Glutamatergic neuron (in vitro differentiated cells): Measurements from ENCODE around the gene NOSTRIN. TPM values are rescaled to one million over a fixed set of nuclear protein-coding genes. Genes with fewer than 3 reads are reported as not detected.
A peak's percentile ranks its signal among the peaks of the same experiment; 100 is the strongest.

Experiments used
- DNase-seq: peaks from one replicate; pipeline ENCODE4 v3.0.0; 2022
- H3K27ac Mint-ChIP-seq: one replicate; pipeline ENCODE4 v1.8.0; 2020; ENCODE audit warnings: mild to moderate bottlenecking, mixed read lengths, inconsistent platforms; ENCODE audit not compliant: unreplicated experiment
- H3K27me3 Mint-ChIP-seq: one replicate; pipeline ENCODE4 v1.8.0; 2020; ENCODE audit warnings: mild to moderate bottlenecking, moderate library complexity, mixed read lengths, inconsistent platforms; ENCODE audit not compliant: unreplicated experiment
- H3K36me3 Mint-ChIP-seq: one replicate; pipeline ENCODE4 v1.8.0; 2020; ENCODE audit warnings: mild to moderate bottlenecking, mixed read lengths, inconsistent platforms; ENCODE audit not compliant: unreplicated experiment
- H3K4me1 Mint-ChIP-seq: one replicate; pipeline ENCODE4 v1.8.0; 2020; ENCODE audit warnings: mild to moderate bottlenecking, low read depth, mixed read lengths, inconsistent platforms; ENCODE audit not compliant: unreplicated experiment
- H3K4me3 Mint-ChIP-seq: one replicate; pipeline ENCODE4 v1.8.0; 2020; ENCODE audit warnings: mild to moderate bottlenecking, mixed read lengths, inconsistent platforms; ENCODE audit not compliant: unreplicated experiment
- H3K9me3 Mint-ChIP-seq: one replicate; pipeline ENCODE4 v1.8.0; 2020; ENCODE audit warnings: mild to moderate bottlenecking, moderate library complexity, mixed read lengths, inconsistent platforms; ENCODE audit not compliant: unreplicated experiment
- total RNA-seq: library from RNA; stranded (reverse); fragmentation: NEBNext Ultra II Directional; extraction: Animal tissue kit (Norgen Biotek cat#: 25700); gene quantifications from one replicate; pipeline ENCODE4 v1.2.1, GENCODE V29; 2021; ENCODE audit not compliant: unreplicated experiment
- TF ChIP-seq, protein P1 (sequence below): fragments of 200-600 bp; sonication (generic); IDR thresholded peaks from one replicate; pipeline ENCODE4 v1.5.0; 2021; ENCODE audit not compliant: partially characterized antibody, unreplicated experiment

The NOSTRIN gene
- total RNA-seq, 1 donor from 2014 or later: not detected

- no peaks in the 10 kb centered on the region for H3K36me3 Mint-ChIP-seq
- peaks cover 1% of the 10 kb centered on the region for H3K27me3 Mint-ChIP-seq
- H3K27ac Mint-ChIP-seq: no peak overlapping the region
- H3K4me3 Mint-ChIP-seq: no peak overlapping the region
- H3K9me3 Mint-ChIP-seq: no peaks in the 10 kb centered on the region
- no peak for DNase-seq
- TF ChIP-seq, protein P1, sequence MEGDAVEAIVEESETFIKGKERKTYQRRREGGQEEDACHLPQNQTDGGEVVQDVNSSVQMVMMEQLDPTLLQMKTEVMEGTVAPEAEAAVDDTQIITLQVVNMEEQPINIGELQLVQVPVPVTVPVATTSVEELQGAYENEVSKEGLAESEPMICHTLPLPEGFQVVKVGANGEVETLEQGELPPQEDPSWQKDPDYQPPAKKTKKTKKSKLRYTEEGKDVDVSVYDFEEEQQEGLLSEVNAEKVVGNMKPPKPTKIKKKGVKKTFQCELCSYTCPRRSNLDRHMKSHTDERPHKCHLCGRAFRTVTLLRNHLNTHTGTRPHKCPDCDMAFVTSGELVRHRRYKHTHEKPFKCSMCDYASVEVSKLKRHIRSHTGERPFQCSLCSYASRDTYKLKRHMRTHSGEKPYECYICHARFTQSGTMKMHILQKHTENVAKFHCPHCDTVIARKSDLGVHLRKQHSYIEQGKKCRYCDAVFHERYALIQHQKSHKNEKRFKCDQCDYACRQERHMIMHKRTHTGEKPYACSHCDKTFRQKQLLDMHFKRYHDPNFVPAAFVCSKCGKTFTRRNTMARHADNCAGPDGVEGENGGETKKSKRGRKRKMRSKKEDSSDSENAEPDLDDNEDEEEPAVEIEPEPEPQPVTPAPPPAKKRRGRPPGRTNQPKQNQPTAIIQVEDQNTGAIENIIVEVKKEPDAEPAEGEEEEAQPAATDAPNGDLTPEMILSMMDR: no peak
- peaks cover 2% of the 10 kb centered on the region for H3K4me1 Mint-ChIP-seq
Measured at GRCh38 chr2:168903888-168904287, 101.5 kb downstream of the NOSTRIN start.

DNA sequence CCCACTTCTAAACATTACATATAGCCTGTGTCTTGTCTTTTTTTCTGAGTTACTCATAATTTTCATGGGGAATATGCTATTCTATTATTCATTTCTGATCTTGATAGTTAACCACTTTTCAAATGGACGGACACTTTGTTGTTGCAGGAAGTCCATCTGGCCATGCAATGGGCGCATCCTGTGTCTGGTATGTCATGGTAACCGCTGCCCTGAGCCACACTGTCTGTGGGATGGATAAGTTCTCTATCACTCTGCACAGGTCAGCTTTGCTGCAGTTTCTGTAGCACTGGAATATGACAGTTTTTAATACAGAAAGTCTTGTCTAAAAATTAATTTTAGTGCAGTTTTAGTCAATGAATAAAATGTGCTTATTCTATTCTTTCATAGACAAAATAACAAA lies 101.9 kb downstream of the NOSTRIN start:
- DNase-seq: no peak
- H3K27ac Mint-ChIP-seq: no peak overlapping the region
- TF ChIP-seq, protein P1: no peak
- no peak overlapping the region for H3K4me3 Mint-ChIP-seq
- H3K4me1 Mint-ChIP-seq: peaks cover 2% of the 10 kb centered on the region
- H3K9me3 Mint-ChIP-seq: no peaks in the 10 kb centered on the region
- peaks cover 1% of the 10 kb centered on the region for H3K27me3 Mint-ChIP-seq
- H3K36me3 Mint-ChIP-seq: no peaks in the 10 kb centered on the region

DNA sequence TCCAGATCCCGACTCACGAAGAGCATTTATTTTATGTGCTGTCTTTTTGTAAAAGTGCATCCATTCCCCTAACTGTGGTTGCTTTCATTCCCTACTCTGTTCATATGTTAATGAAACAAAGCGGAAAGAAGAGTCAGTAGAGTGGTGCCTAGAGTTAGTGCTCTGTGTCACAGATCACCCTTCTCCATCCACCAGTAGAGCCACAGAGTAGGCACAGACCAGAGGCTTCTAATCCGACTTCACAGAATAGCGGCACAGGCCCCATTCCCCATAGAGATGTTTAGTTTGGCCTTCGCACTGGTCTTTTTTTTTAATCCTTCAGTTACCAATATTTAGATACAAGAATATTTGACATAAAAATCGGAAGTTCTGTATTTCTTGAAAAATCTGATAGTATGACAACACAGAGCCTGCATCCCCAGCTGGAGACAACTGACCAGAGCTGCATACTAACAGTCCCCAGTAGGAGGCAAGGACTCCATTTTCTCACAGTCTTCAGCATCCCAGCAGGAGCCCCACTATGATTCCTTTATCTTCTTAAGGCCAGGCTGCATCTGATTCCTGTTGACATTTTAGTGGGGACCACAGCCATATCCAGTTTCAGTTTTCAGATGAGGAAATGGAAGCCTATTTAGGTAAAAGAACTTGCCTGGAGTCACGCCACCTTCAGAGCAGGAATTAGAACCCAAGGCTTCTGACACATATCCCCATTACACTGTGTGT lies 105.7 kb downstream of the NOSTRIN start:
- TF ChIP-seq, protein P1: no peak
- Mint-ChIP-seq H3K36me3 (no peaks in the 10 kb centered on the region), H3K9me3 (peaks cover 2% of the 10 kb centered on the region), H3K27ac (no peak overlapping the region), H3K4me3 (no peak overlapping the region), H3K4me1 (peaks cover 26% of the 10 kb centered on the region), H3K27me3 (peaks cover 4% of the 10 kb centered on the region)
- DNase-seq: no peak

GRCh38 chr2:168910330-168910729 lies 107.9 kb downstream of the NOSTRIN start:
- Mint-ChIP-seq H3K27ac (peak overlapping the region; percentile 87), H3K36me3 (no peaks in the 10 kb centered on the region), H3K9me3 (peaks cover 9% of the 10 kb centered on the region), H3K27me3 (peaks cover 6% of the 10 kb centered on the region), H3K4me1 (peaks cover 42% of the 10 kb centered on the region), H3K4me3 (peak overlapping the region; percentile 73)
- no peak for DNase-seq
- TF ChIP-seq, protein P1: no peak

- H3K27ac Mint-ChIP-seq: peak overlapping the region; percentile 91
- H3K9me3 Mint-ChIP-seq: peaks cover 9% of the 10 kb centered on the region
- no peaks in the 10 kb centered on the region for H3K36me3 Mint-ChIP-seq
- TF ChIP-seq, protein P1: no peak
- peaks cover 6% of the 10 kb centered on the region for H3K27me3 Mint-ChIP-seq
- H3K4me3 Mint-ChIP-seq: peak overlapping the region; percentile 77
- peaks cover 42% of the 10 kb centered on the region for H3K4me1 Mint-ChIP-seq
- DNase-seq: no peak
Measured at GRCh38 chr2:168912466-168912865, 110.0 kb downstream of the NOSTRIN start.
